RPMI8226 (cell line): Measurements from ENCODE around the gene SLC13A2.

Experiments used
- DNase-seq: peaks from one replicate; pipeline ENCODE4 v3.0.0-alpha.2; 2015

Gene SLC13A2

GRCh38 chr17:28470914-28471366, 2.5 kb upstream of the SLC13A2 start:
- DNase-seq, result no peak

DNA sequence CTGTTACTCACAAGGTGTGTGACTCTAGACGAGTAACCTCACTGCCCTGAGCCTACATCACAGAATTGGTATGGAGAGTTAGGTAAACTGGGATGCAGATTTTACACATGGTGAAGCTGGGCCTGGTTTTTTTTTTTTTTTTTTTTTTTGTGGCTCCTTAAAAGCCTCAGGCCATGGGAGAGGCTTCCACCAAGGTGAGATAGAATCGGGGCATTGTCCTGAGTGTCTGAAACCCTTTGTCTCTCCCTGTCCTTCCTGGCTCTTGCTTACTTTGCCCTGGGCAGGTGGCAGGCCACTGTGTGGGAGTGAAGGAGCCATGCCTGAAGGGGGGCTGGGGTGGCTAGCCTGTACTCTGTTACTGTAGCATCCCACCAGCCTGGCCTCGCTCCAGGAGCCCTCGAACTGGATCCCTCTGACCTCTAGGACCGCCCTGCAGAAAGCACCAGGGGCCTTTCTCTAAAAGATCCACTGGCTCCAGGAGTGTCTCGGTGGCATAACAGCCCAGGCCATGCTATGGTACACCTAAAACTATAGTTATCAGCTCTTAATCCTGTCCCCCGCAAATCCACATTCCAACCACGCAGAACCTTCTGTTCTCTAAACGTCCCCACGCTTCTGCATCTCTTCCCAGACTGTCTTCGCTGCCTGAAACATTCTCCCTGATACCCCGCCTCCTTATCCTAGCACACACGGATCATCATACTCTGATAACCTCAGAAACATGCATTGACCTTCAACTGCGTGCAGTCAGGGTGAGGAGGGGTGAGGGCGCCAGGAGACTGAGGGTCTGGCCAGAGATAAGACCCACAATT, 1.7 kb upstream of the SLC13A2 start:
- no peak for DNase-seq

GRCh38 chr17:28472871-28473497, 460 bp upstream of the SLC13A2 start:
- DNase-seq, result no peak

DNA sequence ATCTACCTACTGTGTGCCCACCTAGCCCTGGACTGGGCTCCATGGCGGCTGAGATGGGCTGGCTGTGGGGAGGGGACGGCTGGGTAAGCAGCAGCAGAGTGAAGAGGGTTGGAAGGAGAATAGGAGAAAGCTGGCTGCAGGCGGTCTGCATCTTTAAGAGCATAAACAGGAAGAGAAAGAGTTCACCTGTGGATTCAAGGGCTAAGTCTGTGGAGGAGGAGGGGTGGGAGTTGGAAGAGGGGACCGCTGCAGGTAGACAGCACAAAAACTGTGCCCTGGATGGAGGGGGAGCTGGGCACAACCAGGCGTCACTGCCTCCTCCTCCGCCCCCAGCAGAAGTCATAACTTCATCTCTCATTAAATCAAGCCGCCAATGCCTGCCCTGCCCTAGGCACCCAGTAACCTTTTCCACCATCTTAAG, 677 bp downstream of the SLC13A2 start:
- no peak for DNase-seq

DNA sequence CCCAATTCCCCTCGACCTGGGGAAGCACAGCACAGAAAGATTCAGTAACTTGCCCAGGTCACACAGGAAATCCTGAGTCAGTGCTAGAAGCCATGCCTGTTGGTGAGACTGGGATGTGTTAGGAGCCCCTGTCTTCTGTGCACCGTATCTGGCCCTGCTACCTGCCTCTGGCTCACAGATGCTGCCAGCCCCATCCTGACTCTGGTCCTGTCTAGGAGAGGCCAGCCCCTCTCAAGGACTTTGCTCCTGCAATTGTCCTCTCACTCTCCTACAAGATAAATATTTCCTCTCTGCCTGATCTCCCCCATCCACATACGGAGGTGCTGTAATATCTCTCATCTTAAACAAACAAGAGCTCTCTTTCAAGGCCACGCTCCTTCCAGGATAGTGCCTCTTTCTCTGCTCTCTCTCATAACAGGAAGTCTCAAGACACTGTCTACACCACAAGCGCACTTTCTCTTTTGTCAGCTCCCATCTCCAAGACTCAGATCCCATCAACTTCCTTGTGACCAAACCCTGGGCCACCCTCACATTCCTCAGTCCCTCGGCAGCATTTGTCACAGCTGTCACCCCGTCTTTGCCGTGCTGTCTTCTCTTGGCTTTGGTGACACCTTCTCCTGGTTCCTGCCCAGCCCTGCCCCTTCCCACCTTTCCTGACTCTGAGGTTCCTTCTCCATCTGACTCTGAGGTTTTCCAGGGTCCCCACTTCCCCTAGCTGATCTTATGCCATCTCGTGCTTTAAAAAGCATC, 1.9 kb downstream of the SLC13A2 start:
- no peak for DNase-seq

- DNase-seq, result no peak
Observed at GRCh38 chr17:28476076-28476865, 2.8 kb downstream of the SLC13A2 start.

DNA sequence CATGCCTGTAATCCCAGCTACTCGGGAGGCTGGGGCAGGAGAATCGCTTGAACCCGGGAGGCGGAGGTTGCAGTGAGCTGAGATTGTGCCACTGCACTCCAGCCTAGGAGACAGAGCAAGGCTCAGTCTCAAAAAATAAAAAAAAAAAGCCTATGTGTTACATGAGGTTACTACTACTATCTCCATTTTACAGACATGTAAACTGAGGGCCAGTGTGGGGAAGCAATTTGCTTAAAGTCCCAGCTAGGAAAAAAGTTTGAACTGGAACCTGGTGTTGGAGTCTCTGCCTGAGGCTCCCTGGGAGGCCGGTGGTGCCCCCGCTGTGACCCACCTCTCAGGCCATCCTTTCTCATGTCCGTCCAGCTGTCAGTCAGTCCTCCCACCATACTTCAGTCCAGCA, 4.5 kb downstream of the SLC13A2 start:
- DNase-seq, result no peak

GRCh38 chr17:28478712-28479615, 5.5 kb downstream of the SLC13A2 start:
- no peak for DNase-seq

GRCh38 chr17:28480278-28480677, 6.8 kb downstream of the SLC13A2 start:
- DNase-seq, result no peak

DNA sequence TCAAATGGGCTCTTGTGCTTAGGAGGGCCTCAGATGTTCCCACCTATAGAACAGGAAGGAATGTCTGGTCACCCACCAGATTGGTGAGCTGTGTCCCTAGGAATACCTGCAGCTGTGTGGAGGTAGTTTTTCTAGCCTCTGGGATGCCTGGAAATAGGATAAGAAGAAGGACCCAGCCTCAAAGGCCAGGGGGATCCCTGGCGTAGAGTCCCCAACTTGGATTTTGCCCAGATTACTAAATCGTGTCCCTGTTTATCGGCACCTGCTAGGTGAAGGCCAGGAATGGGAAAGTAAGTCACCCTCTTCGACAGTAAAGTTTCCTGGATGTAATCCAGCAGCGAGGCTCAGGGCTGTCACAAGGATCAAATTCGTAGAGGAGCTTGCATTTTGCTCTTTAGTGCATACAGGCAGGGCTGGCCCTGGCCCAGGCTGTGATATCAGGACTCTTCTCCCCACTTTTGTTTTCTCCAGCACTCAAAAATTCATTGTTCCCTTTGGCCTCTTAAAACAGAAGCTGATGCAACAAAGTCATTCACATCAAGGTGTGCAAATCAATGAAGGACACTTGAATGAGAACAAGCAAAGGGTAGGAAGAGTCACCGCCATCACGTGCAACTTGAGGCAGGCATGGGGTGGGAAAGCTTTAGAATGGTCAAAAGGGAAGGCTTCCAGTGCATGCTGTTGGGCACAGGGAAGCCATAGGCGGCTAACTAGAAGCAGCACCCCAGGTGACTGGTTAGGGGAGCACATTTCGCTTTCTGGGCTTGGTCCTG, 7.5 kb downstream of the SLC13A2 start:
- no peak for DNase-seq

DNA sequence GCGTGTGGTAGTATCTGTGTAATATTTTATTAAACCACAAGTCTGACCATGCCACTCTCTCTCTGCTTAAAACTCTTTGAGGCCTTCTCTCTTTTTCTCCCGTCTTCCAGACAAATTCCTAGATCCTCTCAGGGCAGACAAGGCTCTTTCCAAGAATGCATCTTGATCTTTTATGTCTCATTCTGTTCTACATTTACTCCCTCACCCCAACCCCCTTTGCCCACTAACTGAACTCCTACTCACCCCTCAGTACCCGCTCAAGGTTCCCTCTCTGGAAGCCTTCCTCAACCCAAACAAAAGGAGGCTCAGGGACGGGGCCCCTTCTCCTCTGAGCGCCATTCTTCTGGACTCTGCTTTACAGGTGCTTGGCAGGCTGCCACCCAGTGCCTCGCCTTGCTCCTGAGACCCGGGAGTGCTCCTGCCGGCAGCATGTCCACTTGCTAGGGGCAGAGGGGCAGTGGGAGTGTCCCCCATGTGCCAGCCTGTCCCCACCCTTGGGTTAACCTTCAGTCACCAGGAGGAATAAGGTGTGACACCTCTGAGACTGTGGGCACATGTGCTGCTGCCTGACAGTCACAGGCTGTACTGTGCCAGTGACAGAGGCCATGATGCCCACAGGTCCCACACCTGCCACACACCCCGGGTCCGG, 9.2 kb downstream of the SLC13A2 start:
- DNase-seq, result peak; percentile 24

- DNase-seq, result no peak
Observed at GRCh38 chr17:28484296-28484695, 10.9 kb downstream of the SLC13A2 start.

DNA sequence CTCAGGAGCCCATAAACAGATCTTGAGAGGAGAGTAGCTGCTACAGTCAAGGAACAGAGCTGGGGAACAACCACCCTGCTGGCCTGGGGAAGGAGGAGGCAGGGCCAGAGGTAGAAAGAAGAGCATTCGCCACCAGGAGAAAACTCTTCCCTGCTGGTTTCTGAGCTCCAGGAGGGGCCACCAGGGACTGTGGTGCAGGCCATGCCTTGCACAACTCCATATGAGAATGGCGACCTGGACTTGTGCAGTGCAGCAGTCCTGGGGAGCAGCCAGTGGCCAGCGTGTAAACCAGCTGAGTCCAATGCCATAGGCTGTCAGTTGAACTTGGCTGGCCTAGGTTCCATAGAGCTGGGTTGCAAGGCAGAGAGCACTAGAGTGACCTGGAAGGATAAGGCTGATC, 11.6 kb downstream of the SLC13A2 start:
- no peak for DNase-seq

DNA sequence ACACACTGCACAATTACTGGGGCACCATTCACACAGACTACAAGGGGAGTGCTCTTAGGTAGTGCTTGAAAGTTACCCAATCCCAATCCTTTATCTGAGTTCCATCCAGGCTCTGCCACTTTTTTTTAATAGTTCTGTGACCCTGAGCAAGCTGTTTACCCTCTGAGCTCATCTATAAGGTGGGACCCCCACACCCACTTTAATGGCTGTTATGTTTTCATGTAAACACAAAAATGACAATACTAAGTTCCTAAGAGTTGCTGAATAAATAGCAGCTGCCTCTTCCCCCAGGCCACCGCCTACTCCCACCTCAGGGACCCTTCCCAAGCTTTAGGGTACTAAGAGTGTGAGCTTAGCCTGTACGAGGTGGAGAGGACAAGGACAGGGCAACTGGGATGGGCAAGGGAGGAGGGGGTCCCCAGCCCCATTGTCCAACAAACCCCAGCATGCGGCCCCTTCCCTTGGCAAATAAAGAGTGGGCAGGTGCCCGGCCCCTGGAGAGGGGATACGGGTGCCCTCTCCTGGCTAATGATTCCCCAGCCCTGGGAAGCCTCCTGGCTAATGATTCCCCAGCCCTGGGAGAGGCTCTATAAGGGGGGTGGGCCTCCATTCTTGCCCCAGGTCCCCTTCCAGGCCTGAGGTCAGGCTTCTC, 14.6 kb downstream of the SLC13A2 start:
- no peak for DNase-seq

- no peak for DNase-seq
Observed at GRCh38 chr17:28488533-28489276, 15.3 kb downstream of the SLC13A2 start.

GRCh38 chr17:28491286-28491685, 17.8 kb downstream of the SLC13A2 start:
- no peak for DNase-seq

DNA sequence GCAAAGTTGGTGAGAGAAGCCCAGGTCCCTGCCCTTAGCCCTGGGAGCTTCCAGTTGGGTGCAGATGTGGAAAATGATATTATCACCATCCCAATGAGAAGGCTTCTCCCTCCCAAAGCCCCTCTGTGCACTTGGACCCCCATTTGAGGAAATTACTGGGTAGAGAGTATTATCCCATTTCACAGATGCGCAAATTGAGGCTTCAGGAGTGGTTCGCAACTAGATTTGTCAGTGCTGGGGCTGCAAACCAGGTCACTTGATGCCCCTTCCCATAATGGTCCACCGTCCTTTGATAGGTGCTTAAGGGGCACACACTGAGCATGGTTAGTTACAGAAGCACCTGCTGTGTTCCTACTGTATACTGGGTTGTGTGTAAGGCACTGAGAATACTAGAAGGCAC, 18.4 kb downstream of the SLC13A2 start:
- DNase-seq, result no peak

DNA sequence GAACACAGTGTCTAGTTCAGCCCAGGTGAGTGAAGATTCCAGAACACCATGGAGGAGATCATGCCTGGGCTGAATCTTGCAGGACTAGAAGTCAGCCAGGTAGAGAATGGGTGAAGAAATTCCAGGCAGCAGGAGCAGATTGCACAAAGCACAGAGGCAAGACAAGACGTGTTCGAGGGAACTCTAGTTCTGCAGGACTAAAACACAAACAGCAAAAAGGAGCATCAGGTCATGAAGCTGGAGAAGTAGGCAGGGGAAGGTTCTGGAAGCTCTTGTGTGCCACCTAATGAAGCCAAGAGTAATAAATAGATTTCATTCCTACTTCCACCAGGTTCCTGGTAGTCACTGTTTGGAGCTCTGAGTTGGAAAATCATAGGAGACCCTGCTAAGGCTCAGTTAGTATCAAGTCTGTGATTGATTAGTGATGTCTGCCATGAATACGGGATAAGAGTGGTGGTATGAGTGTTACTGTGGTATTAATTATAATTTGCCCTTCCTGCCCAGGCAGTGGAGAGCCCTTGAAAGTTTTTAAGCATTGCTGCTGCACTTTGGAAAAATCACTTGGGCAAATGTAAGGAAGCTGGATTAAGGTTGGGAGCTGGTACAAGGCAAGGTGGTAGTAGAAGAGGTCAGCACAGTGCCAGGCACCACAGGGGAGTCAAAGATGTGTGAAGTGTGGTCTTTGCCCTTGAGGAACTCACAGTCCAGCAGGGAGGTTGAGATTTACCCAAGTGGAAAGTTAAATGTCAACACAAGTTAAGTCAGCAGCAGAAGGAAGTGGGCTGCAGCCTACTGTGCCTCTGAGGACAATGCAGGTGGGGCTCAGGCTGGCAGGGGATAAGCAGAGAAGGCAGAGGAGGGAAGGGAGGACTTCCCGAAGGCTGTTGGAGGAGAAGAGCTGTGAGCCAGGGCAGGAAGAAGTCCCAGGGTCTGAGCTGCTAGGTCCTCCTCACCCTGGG, 19.2 kb downstream of the SLC13A2 start:
- no peak for DNase-seq
